Thoracic aorta (tissue), 2 donors: ENCODE measurements around the gene TMEM63A. TPM values are rescaled to one million over a fixed set of nuclear protein-coding genes. Genes with fewer than 3 reads are reported as not detected.

Experiments used
- ATAC-seq: fragments of 150-250 bp; one replicate; pipeline ENCODE4 v1.8.0; 2017; ENCODE audit warnings: low read depth; ENCODE audit not compliant: insufficient number of reproducible peaks, low FRiP score
- DNase-seq: peaks from one replicate; pipeline ENCODE4 v3.0.0-alpha.2; 2020; ENCODE audit warnings: low spot score
- H3K27ac ChIP-seq, 2 donors: fragments of 200-600 bp; sonication (generic); 1 replicate in 1 of 2; 2 replicates in 1 of 2; pipeline ENCODE4 v1.5.1; 2016; ENCODE audit warnings: mild to moderate bottlenecking in 2 of 2, moderate library complexity in 2 of 2
- H3K27me3 ChIP-seq: fragments of 200-600 bp; sonication (generic); replicated peaks from 2 replicates; pipeline ENCODE4 v1.6.0; 2016; ENCODE audit warnings: mild to moderate bottlenecking; ENCODE audit not compliant: insufficient read depth
- H3K36me3 ChIP-seq: fragments of 200-600 bp; sonication (generic); one replicate; pipeline ENCODE4 v1.5.1; 2016
- H3K4me1 ChIP-seq, 2 donors: fragments of 200-600 bp; sonication (generic); 1 replicate in 1 of 2; 2 replicates in 1 of 2; pipeline versions ENCODE4 v1.5.1 to v1.6.0; 2016; ENCODE audit warnings: low read depth in 2 of 2, mild to moderate bottlenecking in 1 of 2; ENCODE audit not compliant: control insufficient read depth in 1 of 2
- H3K4me3 ChIP-seq: fragments of 200-600 bp; sonication (generic); 2 replicates; pipeline ENCODE4 v1.5.1; 2016; ENCODE audit warnings: mild to moderate bottlenecking
- H3K9me3 ChIP-seq: fragments of 200-600 bp; sonication (generic); 2 replicates; pipeline ENCODE4 v1.5.1; 2016
- total RNA-seq, 2 donors: library from RNA; depleted of rRNA; stranded (reverse); fragments of >200 nt; gene quantifications; one replicate each; pipeline versions ENCODE4 v1.1.0 to v1.2.3, GENCODE V29; 2016
- TF ChIP-seq, protein P1 (sequence below): fragments of 200-600 bp; sonication (generic); IDR thresholded peaks from one replicate; pipeline ENCODE4 v1.5.1; 2019; ENCODE audit warnings: antibody characterized with exemption

The TMEM63A gene
- total RNA-seq, 2 donors from 2014 or later, result 75.1 to 105 TPM

DNA sequence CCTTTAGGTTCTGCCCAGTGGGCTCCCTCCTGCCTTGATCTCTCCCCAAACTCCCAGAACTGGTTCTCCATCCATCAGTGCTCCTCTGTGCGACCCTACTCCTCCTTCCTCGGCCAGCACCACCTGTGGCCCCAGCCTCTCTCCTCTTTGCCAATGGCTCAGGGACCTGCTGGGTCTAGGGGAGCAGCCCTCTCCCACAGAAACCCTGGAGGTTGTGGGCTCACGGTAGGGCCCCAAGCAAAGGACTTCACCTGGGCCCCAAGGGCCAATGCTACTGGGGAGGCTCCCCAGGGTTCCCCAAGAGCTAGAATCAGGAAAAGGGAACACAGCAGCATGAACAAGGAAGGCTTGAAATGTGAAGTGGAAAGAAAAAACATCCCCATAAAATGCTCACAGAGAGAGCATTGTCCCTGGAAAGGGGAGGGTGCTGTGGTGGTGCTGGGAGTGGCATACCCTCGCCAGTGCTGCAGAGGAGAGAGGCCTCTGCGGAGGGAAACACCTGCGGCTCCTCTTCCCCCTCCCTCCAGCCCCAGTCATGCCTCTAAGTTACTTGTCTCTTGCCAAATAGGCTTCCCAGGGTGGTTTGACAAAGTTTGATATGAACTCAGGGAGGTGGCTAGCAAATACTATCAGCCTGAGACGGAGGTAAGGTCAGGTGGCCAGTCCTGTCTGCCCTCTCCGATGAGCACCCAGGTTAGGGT is 2.5 kb downstream of the TMEM63A start:
- TF ChIP-seq, protein P1, sequence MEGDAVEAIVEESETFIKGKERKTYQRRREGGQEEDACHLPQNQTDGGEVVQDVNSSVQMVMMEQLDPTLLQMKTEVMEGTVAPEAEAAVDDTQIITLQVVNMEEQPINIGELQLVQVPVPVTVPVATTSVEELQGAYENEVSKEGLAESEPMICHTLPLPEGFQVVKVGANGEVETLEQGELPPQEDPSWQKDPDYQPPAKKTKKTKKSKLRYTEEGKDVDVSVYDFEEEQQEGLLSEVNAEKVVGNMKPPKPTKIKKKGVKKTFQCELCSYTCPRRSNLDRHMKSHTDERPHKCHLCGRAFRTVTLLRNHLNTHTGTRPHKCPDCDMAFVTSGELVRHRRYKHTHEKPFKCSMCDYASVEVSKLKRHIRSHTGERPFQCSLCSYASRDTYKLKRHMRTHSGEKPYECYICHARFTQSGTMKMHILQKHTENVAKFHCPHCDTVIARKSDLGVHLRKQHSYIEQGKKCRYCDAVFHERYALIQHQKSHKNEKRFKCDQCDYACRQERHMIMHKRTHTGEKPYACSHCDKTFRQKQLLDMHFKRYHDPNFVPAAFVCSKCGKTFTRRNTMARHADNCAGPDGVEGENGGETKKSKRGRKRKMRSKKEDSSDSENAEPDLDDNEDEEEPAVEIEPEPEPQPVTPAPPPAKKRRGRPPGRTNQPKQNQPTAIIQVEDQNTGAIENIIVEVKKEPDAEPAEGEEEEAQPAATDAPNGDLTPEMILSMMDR, result no peak
- no peaks in the 10 kb centered on the region for H3K9me3 ChIP-seq
- peaks cover 8% of the 10 kb centered on the region for H3K36me3 ChIP-seq
- H3K27me3 ChIP-seq, result no peaks in the 10 kb centered on the region
- peak overlapping the region; percentile 9 to 95 for H3K27ac ChIP-seq
- DNase-seq, result no peak
- no peak overlapping the region for H3K4me3 ChIP-seq
- ATAC-seq, result no peak
- H3K4me1 ChIP-seq, result peaks cover 39 to 54% of the 10 kb centered on the region in 2 donors

DNA sequence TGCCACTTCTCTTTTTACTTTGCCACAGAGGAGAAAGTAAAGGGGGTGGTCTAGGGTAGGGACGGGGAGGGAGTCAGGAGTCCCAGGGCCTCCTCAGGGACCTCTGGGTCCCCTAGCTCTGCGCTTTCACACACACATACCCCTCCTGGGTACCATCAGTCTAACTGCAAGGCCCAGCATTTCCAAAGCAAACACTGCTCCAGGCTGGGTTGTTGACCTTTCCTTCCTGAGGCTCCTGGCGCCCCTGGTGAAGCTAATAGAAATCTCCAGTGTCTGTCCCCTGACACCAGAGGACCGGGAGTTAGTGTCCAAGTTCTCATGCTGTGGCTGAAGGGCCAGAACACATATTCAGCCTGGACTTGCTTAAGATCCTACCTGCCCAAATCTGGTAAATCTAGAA is 3.9 kb downstream of the TMEM63A start:
- no peak for DNase-seq
- no peaks in the 10 kb centered on the region for H3K27me3 ChIP-seq
- H3K4me1 ChIP-seq, result peaks cover 37 to 52% of the 10 kb centered on the region in 2 donors
- ATAC-seq, result no peak
- peaks cover 22% of the 10 kb centered on the region for H3K36me3 ChIP-seq
- peak overlapping the region; percentile 35 to 51 for H3K27ac ChIP-seq
- H3K9me3 ChIP-seq, result no peaks in the 10 kb centered on the region
- peak overlapping the region; percentile 12 for H3K4me3 ChIP-seq
- TF ChIP-seq, protein P1, result no peak

DNA sequence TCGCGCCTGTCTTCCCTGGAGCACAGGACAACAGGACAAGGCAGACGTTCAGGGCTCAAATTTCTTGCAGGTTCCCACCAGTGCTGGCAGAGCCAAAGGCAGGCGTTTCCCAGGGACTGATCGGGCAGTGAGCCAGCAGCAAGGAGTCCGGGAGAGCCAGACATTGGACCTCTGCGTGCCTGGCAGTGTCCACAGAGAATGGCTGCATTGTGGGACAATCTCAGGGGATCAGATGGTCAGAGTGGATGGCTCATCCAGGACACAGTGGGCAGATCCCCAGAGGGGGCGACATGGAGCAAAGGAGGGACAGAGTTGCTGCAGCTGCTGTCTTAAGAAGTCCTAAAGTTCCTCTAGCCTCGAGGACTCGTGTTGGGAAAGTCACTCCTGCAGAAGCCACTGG is 4.6 kb downstream of the TMEM63A start:
- DNase-seq (no peak), ATAC-seq (peak; percentile 23)
- H3K4me1 ChIP-seq, result peaks cover 36 to 49% of the 10 kb centered on the region in 2 donors
- H3K4me3 ChIP-seq, result no peak overlapping the region
- H3K27ac ChIP-seq, result peak overlapping the region; percentile 35 to 51
- H3K9me3 ChIP-seq, result no peaks in the 10 kb centered on the region
- H3K27me3 ChIP-seq, result no peaks in the 10 kb centered on the region
- TF ChIP-seq, protein P1, result peak; percentile 48
- H3K36me3 ChIP-seq, result peaks cover 28% of the 10 kb centered on the region

DNA sequence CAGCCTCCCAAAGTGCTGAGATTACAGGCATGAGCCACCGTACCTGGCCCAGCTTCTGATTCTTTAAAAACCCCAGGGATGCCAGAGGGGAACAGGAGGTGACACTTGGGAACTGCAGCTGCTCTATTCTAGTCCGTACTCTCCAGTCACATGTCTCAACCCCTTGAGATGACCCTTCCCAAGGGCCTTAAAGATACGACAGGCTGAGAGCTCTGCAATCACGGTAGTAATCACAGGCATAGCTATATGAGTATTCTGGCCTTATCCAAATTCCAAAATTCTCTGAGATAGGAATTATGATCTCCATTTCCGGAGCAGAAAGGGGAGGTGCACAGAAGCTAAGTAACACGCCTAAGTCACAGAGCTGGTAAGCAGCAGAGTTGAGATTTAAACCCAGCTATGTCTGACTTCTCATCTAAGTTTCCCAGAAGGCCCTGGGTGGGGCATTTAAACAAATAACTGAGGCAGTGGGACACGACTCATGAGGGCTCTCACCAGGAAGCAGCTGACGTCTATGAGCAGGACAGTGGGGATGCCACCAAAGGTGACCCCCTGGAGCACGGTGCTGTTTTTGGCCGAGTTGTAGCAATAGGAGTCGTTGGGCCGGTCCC is 5.2 kb downstream of the TMEM63A start:
- H3K4me3 ChIP-seq, result no peak overlapping the region
- peaks cover 36 to 49% of the 10 kb centered on the region in 2 donors for H3K4me1 ChIP-seq
- DNase-seq, result no peak
- H3K36me3 ChIP-seq, result peaks cover 29% of the 10 kb centered on the region
- H3K27me3 ChIP-seq, result no peaks in the 10 kb centered on the region
- TF ChIP-seq, protein P1, result no peak
- H3K27ac ChIP-seq, result peak overlapping the region; percentile 35 to 51
- no peak for ATAC-seq
- H3K9me3 ChIP-seq, result no peaks in the 10 kb centered on the region

- TF ChIP-seq, protein P1, result no peak
- Histone ChIP-seq H3K36me3 (peaks cover 39% of the 10 kb centered on the region), H3K4me1 (peaks cover 26 to 36% of the 10 kb centered on the region in 2 donors), H3K9me3 (no peaks in the 10 kb centered on the region), H3K4me3 (no peak overlapping the region), H3K27me3 (no peaks in the 10 kb centered on the region), H3K27ac (no peak overlapping the region)
- DNase-seq (no peak), ATAC-seq (no peak)
Observed at GRCh38 chr1:225875044-225875815, 7.0 kb downstream of the TMEM63A start.
